H9 (cell line): ENCODE results near the gene HIPK3. TPM values are rescaled to one million over a fixed set of nuclear protein-coding genes. Genes with fewer than 3 reads are reported as not detected.

Experiments used
- DNase-seq: peaks from one replicate; pipeline ENCODE4 v3.0.0-alpha.2; 2017
- H2AFZ ChIP-seq: one replicate; pipeline ENCODE4 v1.6.1; 2013; ENCODE audit warnings: mild to moderate bottlenecking, low read length, control low read depth, moderate library complexity
- H2AK5ac ChIP-seq: 2 replicates; pipeline ENCODE4 v1.6.1; 2013; ENCODE audit warnings: low read length, control low read depth, mixed read lengths; ENCODE audit not compliant: insufficient read length
- H2BK120ac ChIP-seq: one replicate; pipeline ENCODE4 v1.6.1; 2013; ENCODE audit warnings: low read depth, mild to moderate bottlenecking, low read length, control low read depth, inconsistent platforms; ENCODE audit not compliant: poor library complexity, severe bottlenecking
- H2BK12ac ChIP-seq: 2 replicates; pipeline ENCODE4 v1.6.1; 2013; ENCODE audit warnings: low read length, control low read depth, mixed read lengths, low read depth; ENCODE audit not compliant: insufficient read length
- H2BK15ac ChIP-seq: 2 replicates; pipeline ENCODE4 v1.6.1; 2013; ENCODE audit warnings: low read depth, low read length, control low read depth
- H2BK20ac ChIP-seq: one replicate; pipeline ENCODE4 v1.6.1; 2013; ENCODE audit warnings: low read depth, mild to moderate bottlenecking, low read length, control low read depth, inconsistent platforms; ENCODE audit not compliant: poor library complexity, severe bottlenecking
- H2BK5ac ChIP-seq: 2 replicates; pipeline ENCODE4 v1.6.1; 2013; ENCODE audit warnings: low read length, control low read depth, mixed read lengths; ENCODE audit not compliant: insufficient read length
- H3K14ac ChIP-seq: 2 replicates; pipeline ENCODE4 v1.6.1; 2013; ENCODE audit warnings: low read length, control low read depth; ENCODE audit not compliant: insufficient read depth
- H3K18ac ChIP-seq: 2 replicates; pipeline ENCODE4 v1.6.1; 2013; ENCODE audit warnings: low read depth, mild to moderate bottlenecking, mixed read lengths, low read length, control low read depth; ENCODE audit not compliant: insufficient read length
- H3K23ac ChIP-seq: 2 replicates; pipeline ENCODE4 v1.6.1; 2013; ENCODE audit warnings: low read length, control low read depth, mixed read lengths, low read depth; ENCODE audit not compliant: insufficient read length
- H3K23me2 ChIP-seq: 2 replicates; pipeline ENCODE4 v1.6.1; 2013; ENCODE audit warnings: low read depth, mild to moderate bottlenecking, mixed read lengths, low read length, control low read depth; ENCODE audit not compliant: insufficient read length, poor library complexity, severe bottlenecking
- H3K27ac ChIP-seq: 2 replicates; pipeline ENCODE4 v1.5.1; 2013; ENCODE audit warnings: low read length, control low read depth, mixed read lengths, low read depth; ENCODE audit not compliant: insufficient read length
- H3K27me3 ChIP-seq: 2 replicates; pipeline ENCODE4 v1.6.1; 2013; ENCODE audit warnings: low read length, control low read depth, inconsistent platforms; ENCODE audit not compliant: insufficient read depth
- H3K4ac ChIP-seq: 2 replicates; pipeline ENCODE4 v1.6.1; 2013; ENCODE audit warnings: low read depth, mild to moderate bottlenecking, control low read depth, inconsistent platforms, low read length, moderate library complexity
- H3K4me1 ChIP-seq: 2 replicates; pipeline ENCODE4 v1.6.1; 2013; ENCODE audit warnings: low read length, control low read depth, inconsistent platforms; ENCODE audit not compliant: insufficient read depth
- H3K4me2 ChIP-seq: 2 replicates; pipeline ENCODE4 v1.6.1; 2013; ENCODE audit warnings: low read length, control low read depth, mixed read lengths; ENCODE audit not compliant: insufficient read length, insufficient read depth
- H3K56ac ChIP-seq: 2 replicates; pipeline ENCODE4 v1.6.1; 2013; ENCODE audit warnings: low read depth, mild to moderate bottlenecking, mixed read lengths, low read length, control low read depth; ENCODE audit not compliant: insufficient read length
- H3K79me1 ChIP-seq: 2 replicates; pipeline ENCODE4 v1.6.1; 2013; ENCODE audit warnings: low read depth, mild to moderate bottlenecking, moderate library complexity, low read length, control low read depth, inconsistent platforms; ENCODE audit not compliant: insufficient read depth, poor library complexity, severe bottlenecking
- H3K79me2 ChIP-seq: 2 replicates; pipeline ENCODE4 v1.6.1; 2013; ENCODE audit warnings: low read length, control low read depth, inconsistent platforms; ENCODE audit not compliant: insufficient read depth
- H3K9ac ChIP-seq: 2 replicates; pipeline ENCODE4 v1.6.1; 2013; ENCODE audit warnings: low read length, control low read depth, mixed read lengths; ENCODE audit not compliant: insufficient read length; ENCODE audit errors: extremely low read depth
- H3K9me3 ChIP-seq: one replicate; pipeline ENCODE4 v1.6.1; 2013; ENCODE audit warnings: low read depth, low read length, inconsistent platforms; ENCODE audit not compliant: control insufficient read depth
- H3T11ph ChIP-seq: one replicate; pipeline ENCODE4 v1.6.1; 2013; ENCODE audit warnings: mild to moderate bottlenecking, low read length, control low read depth, inconsistent platforms
- H4K20me1 ChIP-seq: one replicate; pipeline ENCODE4 v1.6.1; 2013; ENCODE audit not compliant: control insufficient read depth, insufficient read length, insufficient read depth
- H4K5ac ChIP-seq: 2 replicates; pipeline ENCODE4 v1.6.1; 2013; ENCODE audit warnings: low read depth, mild to moderate bottlenecking, mixed read lengths, low read length, control low read depth; ENCODE audit not compliant: insufficient read length
- H4K8ac ChIP-seq: replicated peaks from 2 replicates; pipeline ENCODE4 v1.6.1; 2013; ENCODE audit warnings: low read length, control low read depth, mixed read lengths, low read depth; ENCODE audit not compliant: insufficient read length
- H4K91ac ChIP-seq: 2 replicates; pipeline ENCODE4 v1.6.1; 2013; ENCODE audit warnings: low read depth, mild to moderate bottlenecking, moderate library complexity, mixed read lengths, low read length, control low read depth; ENCODE audit not compliant: insufficient read length
- H3K27ac Mint-ChIP-seq, 3 experiments: 2 replicates in 2 of 3; 3 replicates in 1 of 3; pipeline ENCODE4 v1.8.0; 2020 to 2021; ENCODE audit warnings: mixed read lengths in 3 of 3, mild to moderate bottlenecking in 1 of 3, moderate library complexity in 1 of 3
- H3K27me3 Mint-ChIP-seq: 2 replicates; pipeline ENCODE4 v1.8.0; 2021; ENCODE audit warnings: low read depth, mild to moderate bottlenecking, moderate library complexity, mixed read lengths
- H3K36me3 Mint-ChIP-seq, 3 experiments: 2 replicates in 2 of 3; 3 replicates in 1 of 3; pipeline ENCODE4 v1.8.0; 2020 to 2021; ENCODE audit warnings: low read depth in 3 of 3, mixed read lengths in 3 of 3; ENCODE audit not compliant: insufficient read depth in 1 of 3
- H3K4me1 Mint-ChIP-seq, 2 experiments: 2 replicates each; pipeline ENCODE4 v1.8.0; 2020; ENCODE audit warnings: mixed read lengths in 2 of 2
- H3K4me3 Mint-ChIP-seq, 2 experiments: 2 replicates in 1 of 2; 3 replicates in 1 of 2; pipeline ENCODE4 v1.8.0; 2020 to 2021; ENCODE audit warnings: mild to moderate bottlenecking in 2 of 2, mixed read lengths in 2 of 2, moderate library complexity in 1 of 2
- H3K9me3 Mint-ChIP-seq, 2 experiments: 2 replicates in 1 of 2; 3 replicates in 1 of 2; pipeline ENCODE4 v1.8.0; 2020; ENCODE audit warnings: mild to moderate bottlenecking in 2 of 2, mixed read lengths in 2 of 2, moderate library complexity in 1 of 2
- CTCF ChIP-seq: fragments of 200-600 bp; sonication (generic); conservative IDR thresholded peaks from 3 replicates; pipeline ENCODE4 v1.8.0; 2021; ENCODE audit warnings: antibody characterized with exemption, mild to moderate bottlenecking
- WGBS: extraction: QIAGEN DNeasy Blood & Tissue Kit; methylation state at CpG from one replicate; pipeline ENCODE4 v1.1.7; 2013; ENCODE audit warnings: missing lambda C conversion rate, low lambda C conversion rate, mixed read lengths; ENCODE audit not compliant: insufficient read length; ENCODE audit errors: extremely low coverage; 5-methylcytosine and 5-hydroxymethylcytosine counted together
- total RNA-seq: library from RNA; stranded (reverse); gene quantifications from 2 replicates; pipeline ENCODE4 v1.2.1, GENCODE V29; 2021

The HIPK3 gene
- total RNA-seq, 1 experiment from 2014 or later, result 23.4 TPM

- no peak overlapping the region for H4K8ac ChIP-seq
- no peaks in the 10 kb centered on the region for H3K27me3 ChIP-seq
- no peak overlapping the region for H2BK120ac ChIP-seq
- H2AFZ ChIP-seq, result no peak overlapping the region
- H3K14ac ChIP-seq, result no peak overlapping the region
- H2BK15ac ChIP-seq, result no peak overlapping the region
- no peak overlapping the region for H4K91ac ChIP-seq
- H3K27me3 Mint-ChIP-seq, result no peaks in the 10 kb centered on the region
- no peak for DNase-seq
- H3K9me3 ChIP-seq, result no peaks in the 10 kb centered on the region
- H3K9me3 Mint-ChIP-seq, result no peaks in the 10 kb centered on the region
- no peaks in the 10 kb centered on the region for H3K23me2 ChIP-seq
- H2BK20ac ChIP-seq, result no peak overlapping the region
- H3K4me1 ChIP-seq, result no peaks in the 10 kb centered on the region
- no peaks in the 10 kb centered on the region for H3K79me2 ChIP-seq
- H3K27ac Mint-ChIP-seq, result no peak overlapping the region
- H4K5ac ChIP-seq, result no peak overlapping the region
- no peak overlapping the region for H3K4me2 ChIP-seq
- H3K36me3 Mint-ChIP-seq, result no peaks in the 10 kb centered on the region
- H2BK5ac ChIP-seq, result no peak overlapping the region
- no CpG with 5 or more reads among the region's 6 CpGs for WGBS
- H4K20me1 ChIP-seq, result no peaks in the 10 kb centered on the region
- no peak overlapping the region for H3K4me3 Mint-ChIP-seq
- no peak overlapping the region for H3K56ac ChIP-seq
- H3K4me1 Mint-ChIP-seq, result no peaks in the 10 kb centered on the region
- no peak overlapping the region for H2BK12ac ChIP-seq
- H3K79me1 ChIP-seq, result no peaks in the 10 kb centered on the region
- H3K23ac ChIP-seq, result no peak overlapping the region
- H3K27ac ChIP-seq, result no peak overlapping the region
- H2AK5ac ChIP-seq, result no peak overlapping the region
- no peak overlapping the region for H3K9ac ChIP-seq
- TF ChIP-seq CTCF, result no peak
- no peak overlapping the region for H3K4ac ChIP-seq
- no peak overlapping the region for H3T11ph ChIP-seq
- H3K18ac ChIP-seq, result no peak overlapping the region
These were observed 137.4 kb downstream of the HIPK3 start for GRCh38 chr11:33394431-33395109.
